H1 (cell line): ENCODE results near the gene BNC2. TPM values are rescaled to one million over a fixed set of nuclear protein-coding genes. Genes with fewer than 3 reads are reported as not detected.

Experiments
- CTCF ChIA-PET: fragments of 300-600 bp; sonication (Branson Sonifier 250); formaldehyde crosslinking; loops from one replicate; lab custom pipeline; 2021; ENCODE audit not compliant: partially characterized antibody; lab: Charles Lee
- POLR2A ChIA-PET: fragments of 300-600 bp; sonication (Branson Sonifier 250); formaldehyde crosslinking; loops from one replicate; lab custom pipeline; 2021; ENCODE audit warnings: inconsistent platforms; ENCODE audit not compliant: partially characterized antibody; lab: Charles Lee
- DNase-seq, 2 experiments: peaks; one replicate each; pipeline versions ENCODE4 v3.0.0 to v3.0.0-alpha.2; 2010 to 2022; ENCODE audit warnings: low spot score in 2 of 2, low read depth in 1 of 2, mixed read lengths in 1 of 2
- FAIRE-seq: peaks from 2 replicates; lab custom pipeline; 2011; peaks lifted over from hg19 to GRCh38; lab: Jason Lieb, UNC
- H2AFZ ChIP-seq: 2 replicates; pipeline ENCODE4 v1.8.1; 2012; ENCODE audit warnings: low read length, inconsistent platforms
- H2AK5ac ChIP-seq: 2 replicates; pipeline ENCODE4 v1.6.1; 2013; ENCODE audit warnings: low read depth, low read length
- H2BK120ac ChIP-seq: replicated peaks from 2 replicates; pipeline ENCODE3; 2013; ENCODE audit warnings: low read depth, low read length, inconsistent platforms
- H2BK12ac ChIP-seq: 2 replicates; pipeline ENCODE4 v1.6.1; 2013; ENCODE audit warnings: low read depth, low read length
- H2BK15ac ChIP-seq: 2 replicates; pipeline ENCODE4 v1.6.1; 2013; ENCODE audit warnings: low read length
- H2BK20ac ChIP-seq: 2 replicates; pipeline ENCODE4 v1.6.1; 2013; ENCODE audit warnings: low read length
- H2BK5ac ChIP-seq: 2 replicates; pipeline ENCODE4 v1.6.1; 2013; ENCODE audit warnings: low read depth, low read length
- H3K14ac ChIP-seq: 2 replicates; pipeline ENCODE4 v1.6.1; 2013; ENCODE audit warnings: inconsistent platforms; ENCODE audit not compliant: insufficient read length
- H3K18ac ChIP-seq: 2 replicates; pipeline ENCODE4 v1.6.1; 2013; ENCODE audit warnings: low read length; ENCODE audit errors: extremely low read depth
- H3K23ac ChIP-seq: 2 replicates; pipeline ENCODE4 v1.6.1; 2013; ENCODE audit warnings: inconsistent platforms; ENCODE audit not compliant: insufficient read length
- H3K23me2 ChIP-seq: 2 replicates; pipeline ENCODE4 v1.6.1; 2013; ENCODE audit warnings: low read depth, low read length
- H3K27ac ChIP-seq: 2 replicates; pipeline ENCODE4 v1.6.1; 2011; ENCODE audit warnings: low read depth, low read length, inconsistent platforms
- H3K27me3 ChIP-seq, 4 experiments: replicated peaks in 1 of 4; 1 replicate in 1 of 4; 2 replicates in 3 of 4; pipeline versions ENCODE4 v1.6.1 to v1.8.1; 2011 to 2013; ENCODE audit warnings: low read length in 3 of 4, mild to moderate bottlenecking in 3 of 4, inconsistent platforms in 2 of 4, mixed read lengths in 2 of 4, moderate library complexity in 1 of 4; ENCODE audit not compliant: control insufficient read depth in 3 of 4, insufficient read depth in 3 of 4; ENCODE audit errors: extremely low read depth in 1 of 4
- H3K36me3 ChIP-seq, 4 experiments: 2 replicates each; pipeline versions ENCODE4 v1.6.1 to v1.8.1; 2011 to 2013; ENCODE audit warnings: mild to moderate bottlenecking in 4 of 4, low read length in 3 of 4, moderate library complexity in 2 of 4, control low read depth in 1 of 4, inconsistent platforms in 1 of 4; ENCODE audit not compliant: insufficient read depth in 4 of 4, control insufficient read depth in 2 of 4
- H3K4ac ChIP-seq: replicated peaks from 2 replicates; pipeline ENCODE3; 2013; ENCODE audit warnings: low read length, low read depth, mixed read lengths, inconsistent platforms; ENCODE audit not compliant: insufficient read length
- H3K4me1 ChIP-seq, 4 experiments: replicated peaks in 1 of 4; 1 replicate in 1 of 4; 2 replicates in 3 of 4; pipeline versions ENCODE4 v1.6.1 to v1.8.1; 2011 to 2013; ENCODE audit warnings: low read length in 3 of 4, inconsistent platforms in 2 of 4, mixed read lengths in 1 of 4; ENCODE audit not compliant: insufficient read depth in 4 of 4, control insufficient read depth in 3 of 4
- H3K4me2 ChIP-seq, 2 experiments: 2 replicates each; pipeline versions ENCODE4 v1.6.1 to v1.8.1; 2011 to 2013; ENCODE audit warnings: low read depth in 2 of 2, low read length in 2 of 2, control low read depth in 1 of 2, inconsistent platforms in 1 of 2, mild to moderate bottlenecking in 1 of 2; ENCODE audit not compliant: insufficient read depth in 1 of 2
- H3K4me3 ChIP-seq, 4 experiments: fragments of 200-600, 300-600 bp in 1 of 4; sonication (generic), shearing (Covaris generic), sonication (Bioruptor Twin) in 1 of 4; 2 replicates each; pipeline versions ENCODE4 v1.5.1 to v1.8.1; 2011 to 2016; ENCODE audit warnings: low read length in 4 of 4, low read depth in 3 of 4, control low read depth in 2 of 4, inconsistent platforms in 2 of 4, mild to moderate bottlenecking in 2 of 4, mixed read lengths in 1 of 4, moderate library complexity in 1 of 4; ENCODE audit not compliant: insufficient read depth in 2 of 4; ENCODE audit errors: extremely low read depth in 1 of 4
- H3K56ac ChIP-seq: replicated peaks from 2 replicates; pipeline ENCODE3; 2013; ENCODE audit warnings: low read depth, mild to moderate bottlenecking, mixed read lengths, low read length, inconsistent platforms; ENCODE audit not compliant: insufficient read length
- H3K79me1 ChIP-seq: 2 replicates; pipeline ENCODE4 v1.6.1; 2013; ENCODE audit warnings: low read depth, low read length, control low read depth
- H3K79me2 ChIP-seq, 2 experiments: 2 replicates each; pipeline versions ENCODE4 v1.6.1 to v1.8.1; 2012 to 2013; ENCODE audit warnings: low read length in 2 of 2, mild to moderate bottlenecking in 2 of 2, inconsistent platforms in 1 of 2; ENCODE audit not compliant: insufficient read depth in 2 of 2, control insufficient read depth in 1 of 2
- H3K9ac ChIP-seq, 4 experiments: replicated peaks in 1 of 4; 1 replicate in 1 of 4; 2 replicates in 3 of 4; pipeline versions ENCODE4 v1.6.1 to v1.8.1; 2011 to 2013; ENCODE audit warnings: low read depth in 3 of 4, low read length in 3 of 4, control low read depth in 2 of 4, mild to moderate bottlenecking in 2 of 4, moderate library complexity in 2 of 4, inconsistent platforms in 1 of 4; ENCODE audit errors: extremely low read depth in 1 of 4
- H3K9me3 ChIP-seq, 2 experiments: 2 replicates each; pipeline versions ENCODE4 v1.6.1 to v1.8.1; 2012 to 2013; ENCODE audit warnings: mild to moderate bottlenecking in 2 of 2, moderate library complexity in 2 of 2, control low read depth in 1 of 2, inconsistent platforms in 1 of 2, low read depth in 1 of 2, low read length in 1 of 2, mixed read lengths in 1 of 2; ENCODE audit not compliant: insufficient read depth in 2 of 2
- H4K20me1 ChIP-seq, 2 experiments: replicated peaks in 1 of 2; 2 replicates each; pipeline versions ENCODE3 to v1.8.1; 2011 to 2013; ENCODE audit warnings: inconsistent platforms in 2 of 2, low read length in 2 of 2, mild to moderate bottlenecking in 1 of 2; ENCODE audit not compliant: insufficient read depth in 2 of 2, control insufficient read depth in 1 of 2
- H4K5ac ChIP-seq: 2 replicates; pipeline ENCODE4 v1.6.1; 2013; ENCODE audit warnings: low read length, low read depth, mixed read lengths, inconsistent platforms; ENCODE audit not compliant: insufficient read length
- H4K8ac ChIP-seq: 2 replicates; pipeline ENCODE4 v1.8.0; 2013; ENCODE audit warnings: mild to moderate bottlenecking, moderate library complexity, low read length, inconsistent platforms; ENCODE audit not compliant: insufficient read depth; ENCODE audit errors: extremely low read depth
- H4K91ac ChIP-seq: replicated peaks from 2 replicates; pipeline ENCODE3; 2013; ENCODE audit warnings: low read length, mixed read lengths, inconsistent platforms; ENCODE audit not compliant: insufficient read length
- BRCA1 ChIP-seq: IDR thresholded peaks from 2 replicates; pipeline ENCODE4 v1.6.1; 2012; ENCODE audit warnings: low read depth, low read length, improper control_type of control experiment
- CEBPB ChIP-seq: IDR thresholded peaks from 2 replicates; pipeline ENCODE4 v1.6.1; 2012; ENCODE audit warnings: low read depth, low read length
- FOSL1 ChIP-seq: IDR thresholded peaks from 2 replicates; pipeline ENCODE4 v1.6.1; 2011; ENCODE audit warnings: mild to moderate bottlenecking, low read depth, low read length, moderate library complexity; ENCODE audit not compliant: insufficient read depth
- POLR2AphosphoS5 ChIP-seq: IDR thresholded peaks from 2 replicates; pipeline ENCODE4 v1.6.1; 2011; ENCODE audit warnings: low read depth, low read length
- POU5F1 ChIP-seq: IDR thresholded peaks from 2 replicates; pipeline ENCODE4 v1.6.1; 2011; ENCODE audit warnings: low read depth, mild to moderate bottlenecking, low read length, moderate library complexity
- ZNF274 ChIP-seq: IDR thresholded peaks from 2 replicates; pipeline ENCODE4 v1.7.0; 2012; ENCODE audit warnings: low read length, borderline replicate concordance; ENCODE audit errors: extremely low read depth
- whole genome bisulfite sequencing, 2 experiments: shearing (Covaris generic) in 1 of 2; methylation state at CpG; one replicate each; pipeline versions ENCODE4 v1.1.6 to v1.1.7; 2013 to 2015; ENCODE audit warnings: low lambda C conversion rate in 2 of 2, mixed read lengths in 2 of 2, inconsistent platforms in 1 of 2, low coverage in 1 of 2, missing lambda C conversion rate in 1 of 2; ENCODE audit not compliant: insufficient replicate concordance in 2 of 2, insufficient coverage in 1 of 2, insufficient read length in 1 of 2; ENCODE audit errors: extremely low coverage in 1 of 2, missing lambda C conversion rate in 1 of 2; 5-methylcytosine and 5-hydroxymethylcytosine counted together
- polyA plus RNA-seq, 7 experiments: library from polyadenylated mRNA; depleted of rRNA in 3 of 7; stranded (reverse) in 5 of 7; unstranded in 2 of 7; fragments of >200 nt in 5 of 7; fragments of 200-250 nt in 2 of 7; gene quantifications; 1 replicate in 5 of 7; 2 replicates in 1 of 7; 4 replicates in 1 of 7; pipeline versions ENCODE4 v1.2.1 to v1.2.3, GENCODE V29; 2011 to 2013; ENCODE audit warnings: missing spikeins in 2 of 7, mixed read lengths in 2 of 7
- total RNA-seq: library from RNA; stranded (reverse); fragmentation: NEBNext Ultra II Directional; extraction: Animal tissue kit (Norgen Biotek cat#: 25700); gene quantifications from 2 replicates; pipeline ENCODE4 v1.2.1, GENCODE V29; 2021

The BNC2 gene
- total and polyA plus RNA-seq, 2 of the 8 experiments (the other 6 are each of a cell fraction or from before 2014, with no cell fraction given), result 16.0 to 26.8 TPM

DNA sequence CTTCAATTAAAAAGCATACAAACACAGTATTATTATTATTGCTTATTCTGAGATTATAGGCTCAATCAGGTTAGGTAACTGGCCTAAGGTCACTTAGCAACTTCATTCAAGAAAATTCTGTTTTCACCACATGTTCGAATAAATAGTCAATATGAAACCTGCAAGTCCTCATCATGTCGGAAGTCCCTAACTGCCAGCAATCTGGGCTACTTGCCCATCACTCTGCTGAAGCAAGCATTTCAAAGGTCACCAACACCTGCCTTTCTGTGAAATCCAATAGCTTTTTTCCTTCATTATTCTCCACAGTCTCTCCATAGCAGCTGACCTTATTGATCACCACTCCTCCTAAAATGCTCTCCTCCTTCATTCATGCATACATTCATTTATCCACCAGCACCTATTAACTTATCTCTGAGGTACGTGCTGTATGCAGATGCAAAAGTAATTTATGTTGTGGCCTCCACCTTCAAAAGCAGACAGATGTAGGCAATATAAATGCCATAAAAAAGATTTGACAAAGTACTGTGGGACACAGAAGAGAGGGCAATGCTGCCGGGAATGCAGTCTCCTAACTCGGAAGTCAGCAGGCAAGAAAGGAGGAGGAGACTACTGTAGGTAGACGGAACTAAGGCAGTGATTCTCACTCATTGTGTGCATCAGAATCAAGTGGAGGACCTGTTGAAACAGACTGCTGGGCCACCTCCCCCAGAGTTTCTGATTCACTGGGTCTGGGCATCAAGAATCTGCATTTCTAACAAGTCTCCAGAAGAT is 310.9 kb downstream of the BNC2 start:
- Histone ChIP-seq H3K27me3 (no peaks in the 10 kb centered on the region), H3K4me2 (no peak overlapping the region), H2BK12ac (no peak overlapping the region), H3K27ac (no peak overlapping the region), H3K4me1 (no peaks in the 10 kb centered on the region), H2AFZ (no peak overlapping the region), H3K9ac (no peak overlapping the region), H2BK120ac (no peak overlapping the region), H3K36me3 (no peaks in the 10 kb centered on the region), H3K14ac (no peak overlapping the region), H3K4ac (no peak overlapping the region), H4K5ac (no peak overlapping the region), H3K23ac (no peak overlapping the region), H2AK5ac (no peak overlapping the region), H4K91ac (no peak overlapping the region), H2BK15ac (no peak overlapping the region), H3K18ac (no peak overlapping the region), H4K20me1 (no peaks in the 10 kb centered on the region), H2BK5ac (no peak overlapping the region), H3K23me2 (no peaks in the 10 kb centered on the region), H3K56ac (no peak overlapping the region), H2BK20ac (no peak overlapping the region), H3K9me3 (no peaks in the 10 kb centered on the region), H3K79me1 (no peaks in the 10 kb centered on the region; the same call in 1 of the 2 replicates), H3K4me3 (no peak overlapping the region), H4K8ac (no peak overlapping the region), H3K79me2 (no peaks in the 10 kb centered on the region)
- FAIRE-seq (no peak), DNase-seq (no peak)
- WGBS, 2 experiments, result 85% methylated on average over 6 of the region's 6 CpGs; no CpG with 5 or more reads in 1 of the 2 experiments
- TF ChIP-seq CEBPB (no peak), FOSL1 (no peak), BRCA1 (no peak), POLR2AphosphoS5 (no peak), ZNF274 (no peak), POU5F1 (no peak)
- POLR2A ChIA-PET, result no interaction called here
- CTCF ChIA-PET, result no interaction called here
